Hematopoietic multipotent progenitor cell treated with erythropoietin and hydrocortisone succinate and interleukin-3 and kit ligand, for 8 days (in vitro differentiated cells): ENCODE results near the gene VWA8.
"Not testable (repeated sequence)": the region's sequence is repeated elsewhere in the genome, so short reads cannot be mapped to it uniquely, and the experiment has no call there.

Source experiments
- DNase-seq: peaks from one replicate; pipeline ENCODE4 v3.0.0-alpha.2; 2015

Gene VWA8

GRCh38 chr13:41785402-41786172 is 175.3 kb downstream of the VWA8 start:
- DNase-seq, result no peak

- no peak for DNase-seq
These were observed 178.8 kb downstream of the VWA8 start for GRCh38 chr13:41782086-41782485.

- no peak for DNase-seq
These were observed 179.9 kb downstream of the VWA8 start for GRCh38 chr13:41780715-41781706.

GRCh38 chr13:41775251-41775650 is 185.7 kb downstream of the VWA8 start:
- peak; percentile 58 for DNase-seq

GRCh38 chr13:41774605-41775218 is 186.2 kb downstream of the VWA8 start:
- no peak for DNase-seq

- no peak for DNase-seq
These were observed 193.1 kb downstream of the VWA8 start for GRCh38 chr13:41767801-41768200.

GRCh38 chr13:41766439-41766838 is 194.5 kb downstream of the VWA8 start:
- DNase-seq, result no peak

GRCh38 chr13:41765813-41766212 is 195.1 kb downstream of the VWA8 start:
- no peak for DNase-seq

- no peak for DNase-seq
These were observed 195.9 kb downstream of the VWA8 start for GRCh38 chr13:41765020-41765419.

- no peak for DNase-seq
These were observed 196.4 kb downstream of the VWA8 start for GRCh38 chr13:41764558-41764957.

GRCh38 chr13:41763782-41764181 is 197.1 kb downstream of the VWA8 start:
- peak; percentile 52 for DNase-seq

GRCh38 chr13:41762796-41763195 is 198.1 kb downstream of the VWA8 start:
- DNase-seq, result no peak

- DNase-seq, result no peak
These were observed 204.6 kb downstream of the VWA8 start for GRCh38 chr13:41756198-41756880.

GRCh38 chr13:41751734-41752445 is 209.0 kb downstream of the VWA8 start:
- DNase-seq, result no peak

- DNase-seq, result peak; percentile 65
These were observed 209.6 kb downstream of the VWA8 start for GRCh38 chr13:41751277-41751676.

- DNase-seq, result peak; percentile 23
These were observed 214.7 kb downstream of the VWA8 start for GRCh38 chr13:41746259-41746658.

GRCh38 chr13:41745496-41745895 is 215.4 kb downstream of the VWA8 start:
- DNase-seq, result not testable (repeated sequence)

GRCh38 chr13:41742917-41743552 is 217.9 kb downstream of the VWA8 start:
- DNase-seq, result no peak

GRCh38 chr13:41740479-41740878 is 220.4 kb downstream of the VWA8 start:
- DNase-seq, result no peak

GRCh38 chr13:41722684-41723535 is 238.0 kb downstream of the VWA8 start:
- peak; percentile 65 for DNase-seq
